Subcutaneous adipose tissue (tissue), 4 donors: ENCODE measurements around the gene CLK4. TPM values are rescaled to one million over a fixed set of nuclear protein-coding genes. Genes with fewer than 3 reads are reported as not detected.

ENCODE experiments used
- total RNA-seq, 4 donors: library from RNA; depleted of rRNA; stranded (reverse); fragments of >200 nt; gene quantifications; one replicate each; pipeline ENCODE4 v1.1.0, GENCODE V29; 2016
- TF ChIP-seq, protein P1 (sequence below): fragments of 450-650 bp; IDR thresholded peaks from one replicate; pipeline ENCODE4 v1.5.1; 2016; ENCODE audit warnings: low read depth, mild to moderate bottlenecking, control low read depth, antibody characterized with exemption, moderate library complexity

Gene CLK4
- 10 to 100 TPM; 51.7 to 67.2 (median 59.7) TPM for total RNA-seq

DNA sequence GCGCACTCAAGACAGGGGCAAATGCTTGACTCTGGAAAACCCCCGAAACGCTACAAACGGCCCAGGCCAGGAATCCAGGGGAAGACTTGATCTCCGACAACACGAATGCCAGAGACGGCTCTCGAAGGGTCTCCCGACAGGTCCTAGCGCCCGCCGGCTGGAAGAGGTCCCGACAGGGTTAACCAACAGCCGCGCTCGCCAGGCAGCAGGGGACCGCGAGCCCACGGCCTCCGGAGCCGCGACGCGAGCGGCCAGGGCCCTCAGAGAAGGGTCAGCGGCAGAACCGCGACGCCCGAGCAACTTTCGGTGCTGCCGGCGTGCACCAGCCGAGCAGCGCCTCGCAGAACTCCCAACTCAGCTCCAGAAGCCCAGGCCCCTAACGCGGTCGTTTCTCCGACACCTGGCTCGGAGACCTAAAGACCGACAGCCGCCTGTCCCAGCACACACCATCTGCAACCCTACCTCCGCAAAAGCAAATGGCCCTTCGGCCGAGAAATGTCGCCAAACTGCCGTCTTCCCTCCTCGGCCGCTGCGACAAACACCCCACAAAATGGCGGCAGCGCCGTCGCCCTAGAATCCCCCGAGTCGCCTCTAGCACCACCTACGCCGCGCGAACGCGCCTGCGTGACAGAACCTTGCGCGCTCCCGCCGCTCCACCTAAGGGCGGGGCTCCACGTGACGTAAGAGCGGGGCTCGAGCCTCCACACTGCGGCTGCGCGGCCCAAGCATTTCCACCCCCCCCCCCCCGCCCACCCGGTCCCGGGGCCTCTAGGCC, at the start of gene CLK4:
TSS of gene CLK4 (minus strand) at position 567 of the 775 bp plus-strand sequence. CDS start 3,634 bp downstream, outside the sequence.
- TF ChIP-seq, protein P1, sequence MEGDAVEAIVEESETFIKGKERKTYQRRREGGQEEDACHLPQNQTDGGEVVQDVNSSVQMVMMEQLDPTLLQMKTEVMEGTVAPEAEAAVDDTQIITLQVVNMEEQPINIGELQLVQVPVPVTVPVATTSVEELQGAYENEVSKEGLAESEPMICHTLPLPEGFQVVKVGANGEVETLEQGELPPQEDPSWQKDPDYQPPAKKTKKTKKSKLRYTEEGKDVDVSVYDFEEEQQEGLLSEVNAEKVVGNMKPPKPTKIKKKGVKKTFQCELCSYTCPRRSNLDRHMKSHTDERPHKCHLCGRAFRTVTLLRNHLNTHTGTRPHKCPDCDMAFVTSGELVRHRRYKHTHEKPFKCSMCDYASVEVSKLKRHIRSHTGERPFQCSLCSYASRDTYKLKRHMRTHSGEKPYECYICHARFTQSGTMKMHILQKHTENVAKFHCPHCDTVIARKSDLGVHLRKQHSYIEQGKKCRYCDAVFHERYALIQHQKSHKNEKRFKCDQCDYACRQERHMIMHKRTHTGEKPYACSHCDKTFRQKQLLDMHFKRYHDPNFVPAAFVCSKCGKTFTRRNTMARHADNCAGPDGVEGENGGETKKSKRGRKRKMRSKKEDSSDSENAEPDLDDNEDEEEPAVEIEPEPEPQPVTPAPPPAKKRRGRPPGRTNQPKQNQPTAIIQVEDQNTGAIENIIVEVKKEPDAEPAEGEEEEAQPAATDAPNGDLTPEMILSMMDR, result no peak

DNA sequence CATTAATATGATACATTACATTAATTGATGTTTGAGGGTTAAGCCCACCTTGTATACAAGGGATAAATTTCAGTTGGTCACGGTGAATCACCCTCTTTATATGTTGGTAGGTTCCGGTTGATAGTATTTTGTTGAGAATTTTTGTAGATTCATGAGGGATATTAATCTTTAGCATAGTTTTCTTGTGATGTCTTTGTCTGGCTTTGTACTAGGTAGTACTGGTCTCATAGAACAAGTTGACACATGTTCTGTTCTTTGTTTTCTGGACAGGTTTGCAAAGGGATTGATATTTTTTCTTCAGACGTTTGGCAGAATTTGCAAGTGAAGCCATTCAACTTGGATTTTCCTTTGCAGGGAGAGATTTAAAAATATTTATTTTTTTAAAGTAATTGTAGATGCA, 49.1 kb upstream of the CLK4 start:
- TF ChIP-seq, protein P1, result no peak

DNA sequence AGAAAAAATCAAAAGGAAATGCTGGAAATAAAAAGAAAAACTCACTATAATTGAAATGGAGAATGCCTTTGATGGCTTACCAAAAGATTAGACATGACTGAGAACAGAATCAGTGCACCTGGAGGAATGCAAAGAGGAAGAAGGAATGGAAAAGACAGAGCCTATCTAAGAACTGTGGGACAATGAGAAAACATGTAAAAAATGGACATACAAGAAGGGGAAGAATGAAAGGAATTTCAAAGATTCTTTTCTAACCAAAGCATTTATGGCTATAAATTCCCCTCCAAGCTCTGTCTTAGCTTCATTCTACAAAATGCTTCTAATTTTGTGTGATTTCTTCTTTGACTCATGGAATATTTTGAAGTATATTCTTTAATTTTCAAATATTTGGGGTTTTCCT, 47.5 kb upstream of the CLK4 start:
- TF ChIP-seq, protein P1, result no peak

DNA sequence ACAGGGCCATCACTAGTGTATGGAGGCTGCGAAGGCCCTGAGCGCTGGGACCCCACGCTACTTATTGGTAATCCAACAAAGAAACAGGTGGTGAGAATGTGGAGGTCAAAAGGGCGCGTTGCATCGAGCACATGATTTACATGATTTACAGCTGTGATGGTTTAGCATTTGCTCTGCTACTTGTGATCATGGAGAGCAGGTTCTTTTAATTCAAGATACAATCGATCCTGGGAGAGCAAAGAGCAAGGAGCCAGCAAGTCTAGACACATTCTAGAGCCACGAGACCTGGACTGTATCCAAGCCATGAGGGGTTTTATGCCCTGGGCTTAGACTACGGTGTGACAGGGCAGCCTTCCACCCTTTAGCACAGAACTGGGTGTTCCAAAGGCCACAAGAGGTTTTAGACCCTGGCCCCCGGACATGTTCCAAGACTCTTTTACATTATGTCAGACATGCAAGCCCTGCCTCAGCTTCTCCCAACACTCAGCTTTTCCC, 47.0 kb upstream of the CLK4 start:
- TF ChIP-seq, protein P1, result no peak

DNA sequence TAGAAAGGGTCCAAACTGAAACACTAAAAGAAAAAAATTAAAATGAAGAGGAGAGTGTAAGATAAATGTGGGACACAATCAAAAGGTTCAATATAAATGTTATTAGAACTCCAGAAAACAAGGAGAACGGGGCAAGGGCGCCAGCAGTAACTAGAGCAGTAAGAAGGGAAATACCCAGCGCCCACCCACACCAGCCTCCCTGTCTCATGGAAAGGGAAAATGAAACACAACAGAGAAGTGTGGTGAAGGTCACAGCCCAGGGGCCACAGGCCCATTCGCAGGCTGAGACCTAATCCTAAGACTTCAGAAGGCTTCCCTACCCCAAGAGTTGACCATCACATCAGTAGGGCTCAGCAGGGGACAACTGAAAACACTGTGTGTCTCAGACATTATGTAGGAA, 45.8 kb upstream of the CLK4 start:
- TF ChIP-seq, protein P1, result no peak

DNA sequence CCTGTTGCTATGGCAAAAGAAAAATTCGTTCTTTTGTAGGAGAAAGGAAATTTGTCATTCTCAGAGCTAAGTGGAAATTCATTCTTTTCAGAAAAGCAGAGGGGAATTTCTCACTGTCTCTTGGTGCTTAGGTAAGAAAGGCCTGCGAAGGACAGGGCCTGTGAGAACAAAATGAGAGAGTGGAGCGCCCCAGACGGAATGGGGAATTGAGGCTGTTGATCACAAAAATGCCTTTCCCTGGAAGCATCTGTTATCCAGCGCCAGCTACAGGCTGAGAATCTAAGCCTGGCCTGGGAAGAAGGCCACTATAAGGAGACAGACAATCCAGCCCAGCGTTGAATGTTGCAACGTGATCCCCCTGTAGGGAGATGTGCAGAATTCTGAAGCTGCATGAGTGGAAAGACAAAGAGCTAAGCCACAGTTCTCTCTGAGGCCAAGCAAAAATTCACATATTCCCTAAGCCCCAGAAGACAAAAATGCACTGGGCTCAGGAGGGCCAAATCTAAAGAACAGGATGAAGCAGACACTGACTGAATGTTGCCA, 44.8 kb upstream of the CLK4 start:
- TF ChIP-seq, protein P1, result no peak

DNA sequence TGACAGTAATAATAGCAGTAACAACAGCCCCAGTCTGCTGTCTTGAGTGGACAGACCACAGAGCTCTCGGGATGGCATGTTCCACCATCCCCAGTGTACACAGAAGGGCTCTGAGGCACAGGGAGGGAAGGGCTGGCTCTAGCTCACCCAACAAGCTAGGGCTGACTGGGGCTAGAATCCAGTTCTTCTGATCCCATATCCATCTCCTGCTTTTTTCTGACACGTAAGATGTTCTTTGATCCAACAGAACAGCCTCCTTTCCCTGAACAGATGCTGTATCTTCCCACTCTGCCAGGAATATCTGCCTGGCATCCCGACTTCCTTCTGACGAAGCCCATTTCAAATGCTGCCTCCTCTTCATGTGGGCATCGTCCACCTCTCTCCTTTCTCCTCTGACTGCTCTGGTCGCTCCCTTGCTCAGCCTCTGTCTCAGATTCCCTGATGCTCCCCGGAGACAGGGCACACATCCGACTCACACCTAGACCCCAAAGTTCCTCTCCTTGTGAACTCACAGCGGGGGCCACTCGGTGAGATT, 43.6 kb upstream of the CLK4 start:
- TF ChIP-seq, protein P1, result no peak
